ENCODE measurements around the gene EIF3A.

DNA sequence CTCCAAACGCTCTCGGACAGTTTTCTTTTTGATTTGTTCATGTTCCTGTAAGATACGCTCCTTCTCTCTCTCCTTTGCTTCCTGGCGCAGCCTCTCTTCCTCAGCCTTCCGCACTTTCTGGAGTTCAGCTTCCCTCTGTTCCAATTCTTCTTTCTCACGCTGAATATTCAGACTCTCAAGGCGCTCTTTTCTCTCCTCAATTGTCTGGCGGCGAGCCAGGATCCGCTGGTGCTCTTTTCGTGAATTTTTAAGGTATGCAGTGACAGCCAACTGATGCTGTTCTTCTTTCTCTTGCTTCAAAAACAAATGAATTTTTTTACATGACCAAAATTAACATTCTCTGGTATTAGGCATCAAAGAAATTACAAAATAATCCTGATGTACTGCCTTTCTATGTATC is 22.6 kb downstream of the EIF3A start:
- TF ChIP-seq POLR2A (IDR thresholded peaks at IDR 0.05; ENCODE audit: low read depth, low read length) (no peak), POLR2AphosphoS5 (IDR thresholded peaks at IDR 0.05; ENCODE audit: low read depth, low read length) (no peak), TAF1 (IDR thresholded peaks at IDR 0.05; ENCODE audit: borderline replicate concordance, low read depth, low read length) (no peak)

All from GM12892 (cell line).